ENCODE measurements around the gene FIP1L1.

Gene FIP1L1

GRCh38 chr4:53419208-53419607, 41.8 kb downstream of the FIP1L1 start:
- H4K20me1 ChIP-seq (ENCODE audit: low read depth, low read length), result no peaks in the 10 kb centered on the region
- H3K79me2 ChIP-seq (ENCODE audit: insufficient read depth, low read length), result peaks cover 3% of the 10 kb centered on the region; the same call in 1 of the 2 replicates
- no peak overlapping the region for H3K4me2 ChIP-seq (ENCODE audit: low read depth, low read length, poor library complexity, severe bottlenecking)
- no peaks in the 10 kb centered on the region for H3F3A ChIP-seq (ENCODE audit: insufficient read depth)
- no peak overlapping the region for H2AFZ ChIP-seq (ENCODE audit: low read depth, low read length, severe bottlenecking)
- H3K4me3 ChIP-seq (ENCODE audit: insufficient read depth, low read length, poor library complexity, severe bottlenecking), result no peak overlapping the region
- H3K36me3 ChIP-seq (ENCODE audit: low read length), result no peaks in the 10 kb centered on the region; the same call in 1 of the 2 replicates
- no peak overlapping the region for H3K27ac ChIP-seq (ENCODE audit: low read depth, low read length)
- H3K9me2 ChIP-seq (replicated peaks; ENCODE audit: insufficient read depth, low read length), result no peaks in the 10 kb centered on the region
- no peaks in the 10 kb centered on the region for H3K27me3 ChIP-seq (ENCODE audit: low read length)
- TF ChIP-seq EZH2phosphoT487 (conservative IDR thresholded peaks at IDR 0.05; ENCODE audit: low read length), result no peak
- TF ChIP-seq CTCF (IDR thresholded peaks at IDR 0.05; ENCODE audit: insufficient read depth, low read length, poor library complexity, severe bottlenecking), result no peak
- H3K9me3 ChIP-seq (ENCODE audit: insufficient read depth, low read length), result no peaks in the 10 kb centered on the region
- H3K9ac ChIP-seq (ENCODE audit: low read length), result no peak overlapping the region

- Histone ChIP-seq H3K9me3 (ENCODE audit: insufficient read depth, low read length) (no peaks in the 10 kb centered on the region), H3K79me2 (ENCODE audit: insufficient read depth, low read length) (no peaks in the 10 kb centered on the region), H3F3A (ENCODE audit: insufficient read depth) (peaks cover 3% of the 10 kb centered on the region; the same call in 1 of the 2 replicates), H3K27me3 (ENCODE audit: low read length) (no peaks in the 10 kb centered on the region), H3K9me2 (replicated peaks; ENCODE audit: insufficient read depth, low read length) (no peaks in the 10 kb centered on the region), H3K4me3 (ENCODE audit: insufficient read depth, low read length, poor library complexity, severe bottlenecking) (no peak overlapping the region), H3K27ac (ENCODE audit: low read depth, low read length) (no peak overlapping the region), H3K4me2 (ENCODE audit: low read depth, low read length, poor library complexity, severe bottlenecking) (no peak overlapping the region), H3K36me3 (ENCODE audit: low read length) (no peaks in the 10 kb centered on the region), H2AFZ (ENCODE audit: low read depth, low read length, severe bottlenecking) (no peak overlapping the region), H3K9ac (ENCODE audit: low read length) (no peak overlapping the region), H4K20me1 (ENCODE audit: low read depth, low read length) (no peaks in the 10 kb centered on the region)
- TF ChIP-seq CTCF (IDR thresholded peaks at IDR 0.05; ENCODE audit: insufficient read depth, low read length, poor library complexity, severe bottlenecking), result no peak
- TF ChIP-seq EZH2phosphoT487 (conservative IDR thresholded peaks at IDR 0.05; ENCODE audit: low read length), result no peak
Observed at GRCh38 chr4:53421791-53422190, 44.4 kb downstream of the FIP1L1 start.

- Histone ChIP-seq H3K27me3 (ENCODE audit: low read length) (no peaks in the 10 kb centered on the region), H3K4me2 (ENCODE audit: low read depth, low read length, poor library complexity, severe bottlenecking) (no peak overlapping the region), H2AFZ (ENCODE audit: low read depth, low read length, severe bottlenecking) (no peak overlapping the region), H3F3A (ENCODE audit: insufficient read depth) (peaks cover 3% of the 10 kb centered on the region; the same call in 1 of the 2 replicates), H3K79me2 (ENCODE audit: insufficient read depth, low read length) (no peaks in the 10 kb centered on the region), H3K9me2 (replicated peaks; ENCODE audit: insufficient read depth, low read length) (no peaks in the 10 kb centered on the region), H3K9ac (ENCODE audit: low read length) (no peak overlapping the region), H3K27ac (ENCODE audit: low read depth, low read length) (no peak overlapping the region), H3K9me3 (ENCODE audit: insufficient read depth, low read length) (no peaks in the 10 kb centered on the region), H4K20me1 (ENCODE audit: low read depth, low read length) (no peaks in the 10 kb centered on the region), H3K36me3 (ENCODE audit: low read length) (no peaks in the 10 kb centered on the region), H3K4me3 (ENCODE audit: insufficient read depth, low read length, poor library complexity, severe bottlenecking) (no peak overlapping the region)
- no peak for TF ChIP-seq CTCF (IDR thresholded peaks at IDR 0.05; ENCODE audit: insufficient read depth, low read length, poor library complexity, severe bottlenecking)
- TF ChIP-seq EZH2phosphoT487 (conservative IDR thresholded peaks at IDR 0.05; ENCODE audit: low read length), result no peak
Observed at GRCh38 chr4:53422367-53422766, 44.9 kb downstream of the FIP1L1 start.
